GM21515 (cell line): ENCODE data around the gene ZNF549.
A peak's percentile ranks its signal among the peaks of the same experiment; 100 is the strongest.
"Not testable (repeated sequence)": the region's sequence is repeated elsewhere in the genome, so short reads cannot be mapped to it uniquely, and the experiment has no call there.

ENCODE experiments used
- ATAC-seq: cut with Tn5 transposase; IDR thresholded peaks from one replicate; pipeline ENCODE4 v1.9.1; 2021; ENCODE audit not compliant: unreplicated experiment

The ZNF549 gene

DNA sequence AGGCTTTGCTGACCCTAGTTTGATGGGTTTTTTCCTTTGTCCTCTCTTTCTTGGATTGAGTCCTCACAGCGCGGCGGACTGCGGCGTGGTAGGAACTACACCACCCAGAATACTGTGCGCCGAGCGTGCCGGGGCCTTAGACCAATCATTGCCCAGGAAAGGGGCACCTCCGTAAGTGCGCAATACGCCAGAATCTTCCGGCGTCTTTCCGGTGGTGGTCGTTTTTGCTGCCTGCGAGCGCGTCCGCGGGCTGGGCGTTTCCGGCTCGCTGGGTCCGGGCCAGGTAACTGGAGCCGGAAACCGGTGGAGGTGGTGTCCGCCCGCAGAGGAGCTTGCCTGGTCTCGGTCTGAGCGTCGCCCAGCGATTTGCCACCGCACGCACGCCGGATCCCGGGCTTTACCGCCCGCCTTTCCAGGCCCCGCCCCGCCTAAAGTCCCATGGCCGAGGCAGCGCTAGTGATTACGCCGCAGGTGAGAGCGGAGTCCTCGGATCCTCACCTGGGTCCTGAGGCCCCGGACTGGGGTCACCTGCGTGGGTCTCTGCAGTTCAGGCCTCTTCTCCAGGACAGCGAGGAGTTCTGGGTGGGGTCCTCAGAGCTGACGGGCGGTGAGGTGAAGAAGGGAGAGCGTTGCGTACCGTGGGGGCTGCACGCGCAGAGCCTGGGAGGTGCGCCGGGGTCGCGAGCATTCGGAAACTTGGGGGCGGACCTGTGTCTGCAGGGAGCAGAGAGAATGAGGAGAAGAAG lies at the start of gene ZNF549:
Gene ZNF549 (plus strand): TSS at position 221 of the 746 bp plus-strand sequence. CDS start 218 bp downstream, at position 439.
- ATAC-seq = peak; percentile 96

DNA sequence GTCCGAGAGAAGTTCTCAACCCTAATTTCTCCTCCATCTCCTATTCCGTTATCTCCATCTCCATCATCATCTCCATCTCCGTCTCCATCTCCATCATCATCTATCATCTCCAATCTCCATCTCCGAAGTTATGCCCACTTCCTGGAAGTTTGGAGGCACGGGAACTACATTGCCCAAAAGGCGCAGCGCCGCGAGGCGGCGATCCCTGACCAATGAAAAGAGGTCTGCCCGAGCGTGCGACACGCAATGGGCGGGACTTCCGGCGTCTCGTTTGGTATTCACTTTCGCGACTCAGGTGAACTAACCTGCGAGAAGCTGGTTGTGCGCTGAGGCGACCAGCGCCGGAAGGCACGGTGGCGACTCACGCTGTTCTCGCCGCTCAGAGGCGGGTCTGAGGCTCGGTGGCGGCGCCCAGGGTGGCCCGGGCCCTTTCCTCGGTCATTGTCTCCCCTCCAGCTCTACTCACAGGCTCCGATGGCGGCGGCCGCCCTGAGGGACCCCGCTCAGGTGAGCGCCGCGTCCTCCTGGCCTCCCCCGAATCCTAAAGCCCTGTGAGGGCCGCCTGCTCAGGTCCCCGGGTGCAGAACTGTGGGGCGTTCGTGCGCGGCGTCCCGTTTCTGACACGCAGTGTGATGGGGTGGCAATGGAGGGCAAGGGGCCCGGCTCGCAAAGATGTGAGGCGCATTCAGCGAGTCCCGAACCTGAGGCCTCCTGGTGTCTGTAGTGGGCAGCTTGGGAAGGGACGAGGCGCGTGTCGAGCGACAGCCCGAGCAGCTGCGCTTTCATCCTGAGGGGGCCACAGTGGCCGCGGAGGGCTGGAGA lies 39.5 kb upstream of the ZNF549 start, which contains the start of gene ZNF419:
Gene ZNF419 (plus strand): TSS at position 274 of the 822 bp plus-strand sequence. CDS start 201 bp downstream, at position 475.
- peak; percentile 87 for ATAC-seq

DNA sequence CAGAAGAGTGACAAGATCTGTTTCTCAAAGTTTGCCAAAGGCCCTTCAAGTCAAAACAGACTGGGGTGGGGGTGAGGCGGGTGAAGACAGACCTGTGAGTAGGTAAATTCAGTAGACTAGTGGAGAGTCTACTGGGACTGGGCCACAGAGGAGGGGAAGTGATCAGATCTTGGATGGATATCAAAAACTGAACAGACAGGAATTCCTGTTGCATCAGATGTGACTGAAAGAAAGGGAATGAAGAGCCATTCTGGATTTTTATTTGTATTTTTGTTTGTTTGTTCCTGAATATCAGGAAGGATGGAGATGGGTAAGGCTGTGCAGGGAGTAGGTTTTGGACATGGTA lies 38.9 kb upstream of the ZNF549 start:
- ATAC-seq = not testable (repeated sequence)

DNA sequence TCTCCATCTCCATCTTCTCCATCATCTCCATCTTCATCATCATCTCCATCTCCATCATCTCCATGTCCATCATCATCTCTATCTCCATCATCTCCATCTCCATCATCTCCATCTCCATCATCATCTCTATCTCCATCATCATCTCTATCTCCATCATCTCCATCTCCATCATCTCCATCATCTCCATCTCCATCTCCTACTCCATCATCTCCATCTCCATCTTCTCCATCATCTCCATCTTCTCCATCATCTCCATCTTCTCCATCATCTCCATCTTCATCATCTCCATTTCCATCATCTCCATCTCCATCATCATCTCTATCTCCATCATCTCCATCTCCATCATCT lies 27.9 kb upstream of the ZNF549 start:
- ATAC-seq = not testable (repeated sequence)

DNA sequence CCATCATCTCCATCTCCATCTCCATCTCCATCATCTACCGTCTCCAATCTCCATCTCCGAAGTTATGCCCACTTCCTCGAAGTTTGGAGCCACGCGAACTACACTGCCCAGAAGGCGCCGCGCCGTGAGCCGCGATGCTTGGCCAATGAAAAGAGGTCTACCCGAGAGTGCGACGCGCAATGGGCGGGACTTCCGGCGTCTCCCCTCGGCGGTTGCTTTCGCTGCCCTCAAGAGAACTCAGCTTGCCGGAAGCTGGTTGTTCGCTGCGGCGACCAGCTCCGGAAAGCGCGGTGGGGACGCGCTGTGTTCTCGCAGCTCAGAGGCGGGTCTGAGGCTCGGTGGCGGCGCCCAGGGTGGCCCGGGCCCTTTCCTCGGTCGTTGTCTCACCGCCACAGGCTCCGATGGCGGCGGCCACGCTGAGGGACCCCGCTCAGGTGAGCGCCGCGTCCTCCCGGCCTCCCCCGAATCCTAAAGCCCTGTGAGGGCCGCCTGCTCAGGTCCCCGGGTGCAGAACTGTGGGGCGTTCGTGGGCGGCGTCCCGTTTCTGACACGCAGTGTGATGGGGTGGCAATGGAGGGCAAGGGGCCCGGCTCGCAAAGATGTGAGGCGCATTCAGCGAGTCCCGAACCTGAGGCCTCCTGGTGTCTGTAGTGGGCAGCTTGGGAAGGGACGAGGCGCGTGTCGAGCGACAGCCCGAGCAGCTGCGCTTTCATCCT lies 27.3 kb upstream of the ZNF549 start, which contains the start of gene ZNF773:
Gene ZNF773 (plus strand): TSS at position 259 of the 716 bp plus-strand sequence. CDS start 143 bp downstream, at position 402.
- peak; percentile 99 for ATAC-seq

DNA sequence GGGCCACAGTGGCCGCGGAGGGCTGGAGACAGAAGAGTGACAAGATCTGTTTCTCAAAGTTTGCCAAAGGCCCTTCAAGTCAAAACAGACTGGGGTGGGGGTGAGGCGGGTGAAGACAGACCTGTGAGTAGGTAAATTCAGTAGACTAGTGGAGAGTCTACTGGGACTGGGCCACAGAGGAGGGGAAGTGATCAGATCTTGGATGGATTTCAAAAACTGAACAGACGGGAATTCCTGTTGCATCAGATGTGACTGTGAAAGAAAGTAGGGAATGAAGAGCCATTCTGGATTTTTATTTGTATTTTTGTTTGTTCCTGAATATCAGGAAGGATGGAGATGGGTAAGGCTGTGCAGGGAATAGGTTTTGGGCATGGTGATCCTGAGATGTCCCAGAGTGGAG lies 26.8 kb upstream of the ZNF549 start:
- ATAC-seq = not testable (repeated sequence)

DNA sequence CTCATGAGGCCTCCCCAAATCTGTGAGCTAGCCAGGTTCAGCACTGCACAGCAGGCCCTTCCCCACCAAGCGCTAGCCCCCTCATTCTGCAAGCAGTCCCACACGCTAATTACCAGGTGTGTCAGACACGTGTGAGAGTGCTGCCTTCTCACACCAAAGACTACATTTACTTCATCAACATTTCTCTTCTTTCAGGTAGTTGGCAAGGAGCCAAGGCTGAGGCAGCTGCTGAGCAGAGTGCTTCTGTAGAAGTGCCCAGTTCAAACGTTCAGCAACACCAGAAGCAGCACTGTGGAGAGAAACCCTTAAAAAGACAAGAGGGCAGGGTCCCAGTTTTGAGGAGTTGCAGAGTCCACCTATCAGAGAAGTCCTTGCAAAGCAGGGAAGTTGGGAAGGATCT lies 21.0 kb upstream of the ZNF549 start:
- no peak for ATAC-seq

DNA sequence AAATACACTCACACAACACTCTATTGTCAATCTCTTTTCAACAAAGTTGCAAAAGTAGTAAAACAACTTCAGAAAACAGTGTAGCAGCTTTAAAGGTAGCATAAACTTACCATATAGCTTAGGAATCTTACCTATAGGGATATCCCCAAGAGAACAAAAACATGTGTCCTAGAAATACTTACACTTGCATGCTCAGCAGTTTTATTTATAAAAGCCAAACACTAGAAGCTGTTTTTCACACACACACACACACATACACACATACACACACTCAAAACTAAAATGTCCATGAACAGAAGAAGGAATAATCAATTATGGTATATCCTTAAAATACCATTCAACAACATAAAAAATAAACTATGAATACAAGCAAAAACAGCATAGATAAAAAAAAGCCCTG lies 15.7 kb upstream of the ZNF549 start:
- ATAC-seq = no peak

DNA sequence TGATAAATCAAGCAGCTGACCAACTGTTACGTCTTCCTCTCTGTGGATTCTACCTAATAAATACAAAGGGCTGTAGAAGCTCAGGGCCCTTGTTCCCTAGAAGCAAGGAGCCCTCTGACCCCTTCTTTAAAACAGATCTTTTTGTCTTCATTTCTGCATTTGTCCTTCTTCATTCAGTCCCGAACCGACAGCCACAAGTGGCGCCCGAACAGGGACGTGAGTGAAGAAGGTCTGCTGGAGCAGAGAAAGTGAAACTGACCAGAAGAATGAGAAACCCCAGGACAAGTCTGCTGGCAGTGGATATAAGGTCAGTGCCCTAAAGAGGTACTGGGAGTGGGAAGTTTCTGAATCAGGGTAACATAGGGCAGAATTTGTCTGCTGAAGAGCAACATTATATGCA lies 14.3 kb upstream of the ZNF549 start:
- ATAC-seq = no peak

DNA sequence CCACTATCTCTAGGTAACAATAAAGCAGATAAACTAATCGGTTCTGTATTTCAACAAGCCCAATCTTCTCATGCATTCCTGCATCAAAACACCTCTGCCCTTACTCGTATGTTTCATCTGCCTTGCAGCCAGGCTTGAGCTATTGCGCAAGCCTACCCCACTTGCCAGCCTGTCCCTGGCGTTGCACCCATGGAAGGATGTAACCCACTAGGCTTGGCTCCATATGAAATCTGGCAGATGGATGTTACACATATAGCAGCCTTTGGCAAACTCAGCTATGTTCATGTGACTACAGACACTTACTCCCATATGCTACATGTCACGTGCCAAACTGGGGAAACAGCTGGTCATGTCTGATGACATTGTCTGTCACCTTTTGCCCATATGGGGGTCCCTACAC lies 11.9 kb upstream of the ZNF549 start:
- ATAC-seq = no peak

DNA sequence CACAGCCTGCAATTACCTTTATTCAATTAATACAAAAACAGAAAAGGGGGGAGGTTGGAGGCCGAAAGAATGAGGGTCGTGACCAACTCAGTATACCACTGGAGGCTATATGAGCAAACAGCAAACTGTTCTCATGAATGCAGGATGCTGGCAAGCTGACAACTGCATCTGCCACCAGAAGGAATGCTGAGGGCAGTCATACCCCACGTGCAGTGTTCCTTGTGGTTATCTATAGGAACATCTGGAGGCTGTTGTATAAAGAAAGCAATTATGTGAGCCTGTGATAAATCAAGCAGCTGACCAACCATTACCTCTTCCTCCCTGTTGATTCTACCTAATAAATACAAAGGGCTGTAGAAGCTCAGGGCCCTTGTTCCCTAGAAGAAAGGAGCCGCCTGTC lies 9.1 kb upstream of the ZNF549 start:
- ATAC-seq = not testable (repeated sequence)

DNA sequence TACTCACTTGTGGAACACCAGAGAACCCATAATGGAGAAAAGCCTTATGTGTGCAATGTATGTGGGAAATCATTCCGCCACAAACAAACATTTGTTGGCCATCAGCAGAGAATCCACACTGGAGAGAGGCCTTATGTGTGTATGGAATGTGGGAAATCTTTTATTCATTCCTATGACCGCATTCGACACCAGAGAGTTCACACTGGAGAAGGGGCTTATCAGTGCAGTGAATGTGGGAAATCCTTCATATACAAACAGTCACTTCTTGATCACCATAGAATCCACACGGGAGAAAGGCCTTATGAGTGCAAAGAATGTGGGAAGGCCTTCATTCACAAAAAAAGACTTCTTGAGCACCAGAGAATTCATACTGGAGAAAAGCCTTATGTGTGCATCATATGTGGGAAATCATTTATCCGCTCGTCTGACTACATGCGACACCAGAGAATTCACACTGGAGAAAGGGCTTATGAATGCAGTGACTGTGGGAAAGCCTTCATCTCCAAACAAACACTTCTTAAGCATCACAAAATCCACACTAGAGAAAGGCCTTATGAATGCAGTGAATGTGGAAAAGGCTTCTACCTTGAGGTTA lies 10.9 kb downstream of the ZNF549 start:
- no peak for ATAC-seq

DNA sequence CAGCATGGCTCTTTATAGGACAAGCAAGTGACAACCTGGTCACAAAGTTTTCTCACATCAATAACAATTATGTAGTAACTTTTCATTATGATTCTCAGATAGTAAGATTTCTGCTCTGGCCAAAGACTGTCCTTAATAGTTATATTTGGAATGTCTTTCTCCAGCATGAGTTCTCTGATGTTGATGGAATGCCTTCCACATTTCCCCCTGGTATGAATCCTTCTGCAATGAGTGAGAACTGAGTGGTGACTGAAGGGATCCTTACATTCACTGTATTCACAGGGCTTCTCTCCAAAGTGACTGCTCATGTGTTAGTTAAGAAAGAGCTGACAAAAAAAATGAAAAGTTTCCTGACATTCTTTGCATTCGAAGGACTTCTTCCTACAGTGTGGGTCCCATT lies 19.4 kb downstream of the ZNF549 start:
- ATAC-seq = no peak

DNA sequence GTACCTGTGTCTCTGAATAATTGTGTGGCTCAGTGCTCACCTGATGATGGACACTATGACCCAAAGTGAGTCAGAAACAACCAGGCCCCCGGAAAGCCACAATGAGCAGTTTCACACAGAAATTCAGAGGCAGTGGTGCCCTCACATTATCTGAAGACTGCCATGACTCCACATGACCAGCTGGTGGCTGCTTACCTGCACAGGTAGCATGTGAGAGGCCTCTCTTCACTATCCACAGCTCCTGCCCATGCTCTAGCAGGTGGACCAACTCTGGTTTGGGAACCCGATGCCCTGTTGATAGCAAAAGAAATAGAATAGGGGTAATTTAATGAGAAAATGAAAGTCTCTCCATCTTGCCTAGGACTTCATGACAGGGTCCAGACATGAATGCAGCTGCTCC lies 25.3 kb downstream of the ZNF549 start:
- no peak for ATAC-seq

DNA sequence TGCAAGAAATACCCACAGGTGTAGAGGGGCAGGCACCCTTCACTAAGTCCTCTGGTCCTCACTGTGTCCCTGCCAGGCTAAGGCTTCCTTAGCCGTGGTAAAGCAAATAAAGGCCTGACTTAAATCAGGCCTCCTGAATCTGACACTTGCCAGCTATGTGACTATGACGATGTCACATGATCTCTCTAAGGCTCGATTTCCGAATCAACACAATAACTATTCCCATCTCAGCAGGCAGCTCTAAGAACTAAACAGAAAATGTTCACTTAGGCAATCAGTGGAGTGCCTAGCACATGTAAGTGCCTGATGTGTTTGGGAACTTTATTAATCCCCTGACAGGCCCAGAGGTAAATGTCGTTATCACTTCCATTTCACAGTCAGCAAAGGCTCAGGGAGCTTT lies 30.5 kb downstream of the ZNF549 start:
- no peak for ATAC-seq

DNA sequence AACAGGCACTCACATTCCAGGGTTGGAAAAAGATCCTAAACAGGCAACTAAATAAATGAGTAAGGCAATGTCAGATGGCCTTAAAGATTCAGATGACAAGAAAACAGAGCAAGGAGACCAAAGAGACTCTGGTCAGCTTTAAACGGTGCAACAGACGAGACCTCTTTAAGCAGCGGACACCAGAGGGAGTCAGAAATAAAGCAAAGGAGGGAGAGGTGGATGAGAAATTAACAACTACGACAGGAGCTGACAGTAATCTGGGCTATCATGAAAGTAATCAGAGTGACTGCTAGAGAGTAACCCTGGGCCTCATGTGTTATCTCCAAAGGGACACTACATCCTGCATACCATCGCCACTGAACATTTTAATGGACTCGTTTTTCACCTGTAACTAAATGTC lies 31.4 kb downstream of the ZNF549 start:
- no peak for ATAC-seq

DNA sequence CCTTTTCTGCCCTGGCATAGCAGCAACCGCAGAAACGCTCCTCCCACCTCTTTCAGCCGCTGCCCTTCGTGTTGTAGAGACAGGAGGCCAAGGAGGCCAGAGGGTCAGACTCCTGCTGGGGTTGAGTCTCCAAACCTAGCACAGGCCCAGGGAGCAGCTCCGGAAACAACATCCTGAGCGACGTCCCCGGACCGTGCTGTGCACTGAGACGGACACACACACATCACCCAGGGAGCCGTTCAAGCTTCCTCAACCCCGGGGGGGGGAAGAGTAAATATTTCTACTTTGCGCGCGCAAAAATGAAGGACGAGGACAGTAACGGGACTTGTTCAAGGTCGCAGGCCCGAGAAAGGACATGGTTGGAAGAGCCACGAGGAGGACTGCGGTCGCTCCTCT lies 31.9 kb downstream of the ZNF549 start:
- ATAC-seq = no peak

DNA sequence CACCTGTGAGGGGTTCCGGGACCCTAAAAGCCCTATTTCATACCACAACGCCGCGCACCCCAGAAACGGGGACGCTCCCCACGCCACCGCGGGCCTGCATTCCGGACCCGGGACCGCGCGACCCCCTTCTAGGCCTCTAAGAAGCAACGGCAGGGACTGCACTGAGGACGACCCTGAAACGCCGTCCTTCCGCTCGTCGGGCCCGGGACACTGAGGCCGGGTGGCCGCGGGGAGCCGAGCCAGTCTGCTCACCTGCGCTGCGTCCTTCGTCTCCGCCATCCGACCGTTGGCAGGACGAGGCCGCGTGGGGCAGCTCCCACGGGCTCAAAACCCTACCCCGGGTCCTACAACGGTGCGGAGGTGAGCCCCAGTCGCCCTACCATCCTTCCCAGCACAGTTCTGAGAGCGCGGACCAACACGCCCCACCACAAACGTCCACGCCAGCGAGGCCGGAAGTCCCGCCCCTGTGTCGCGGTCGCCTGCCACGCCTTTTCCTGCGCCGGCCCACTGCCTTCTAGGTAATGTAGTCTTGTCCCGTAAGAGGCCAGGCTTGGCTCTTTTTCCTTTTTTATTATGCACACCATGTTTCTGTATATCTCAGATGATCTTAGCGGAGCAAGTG lies 32.4 kb downstream of the ZNF549 start, which contains the start of gene ZNF550:
Gene ZNF550 (minus strand): TSS at position 460 of the 622 bp plus-strand sequence. CDS start 181 bp downstream, at position 279.
- ATAC-seq = peak; percentile 93

DNA sequence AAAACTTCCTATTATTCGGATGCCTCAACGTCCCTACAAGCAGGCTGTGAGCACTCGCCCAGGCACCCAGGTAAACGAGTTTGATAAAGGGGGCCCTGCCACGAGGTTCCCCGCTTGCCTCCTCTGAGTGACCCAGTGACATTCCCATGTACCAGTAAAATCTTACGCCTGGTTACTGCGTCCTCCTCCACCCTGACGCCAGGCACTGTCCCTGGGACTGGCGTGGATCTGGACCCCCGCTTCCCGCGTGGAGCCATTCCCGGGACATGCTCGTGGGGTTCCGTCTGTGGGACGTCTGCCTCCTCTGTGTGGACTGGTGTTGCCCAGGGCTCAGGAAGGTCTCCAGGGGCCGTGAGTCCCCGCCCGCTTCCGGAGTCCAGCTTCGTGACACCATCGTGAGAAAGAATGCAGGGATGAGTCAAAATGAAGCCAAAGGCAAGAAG lies 32.9 kb downstream of the ZNF549 start:
- no peak for ATAC-seq

DNA sequence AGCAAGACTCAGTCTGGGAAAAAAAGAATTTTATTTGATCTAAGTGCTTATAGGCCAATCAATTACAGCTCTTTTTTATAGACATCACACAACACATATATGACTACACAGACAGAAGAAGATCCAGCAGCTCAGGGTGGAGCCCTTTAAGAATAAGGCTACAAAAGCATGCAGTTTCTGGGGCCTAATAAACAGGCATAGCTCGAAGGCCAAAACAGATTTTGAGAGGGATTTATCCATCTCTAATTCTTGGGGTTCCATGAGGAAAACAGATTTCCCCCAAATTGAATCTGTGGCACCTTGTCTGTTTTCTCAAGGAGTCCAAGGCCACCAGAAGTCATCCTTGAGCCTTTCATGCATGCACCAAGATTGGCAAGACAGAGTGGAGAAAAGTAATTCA lies 36.4 kb downstream of the ZNF549 start:
- no peak for ATAC-seq
